ENCODE results near the gene HEATR5A. TPM values are rescaled to one million over a fixed set of nuclear protein-coding genes. Genes with fewer than 3 reads are reported as not detected.

Gene HEATR5A
- total and polyA plus RNA-seq, 9 of the 15 experiments (the other 6 are each of a cell fraction or from before 2014, with no cell fraction given): 8.0 to 50.9 (median 23.0) TPM

GRCh38 chr14:31242161-31242940, 178.0 kb downstream of the HEATR5A start (continued):
- TF ChIP-seq ZNF586 (CRISPR knock-in tag; conservative IDR thresholded peaks at IDR 0.05): peak; percentile 86
- TF ChIP-seq KLF6 (CRISPR knock-in tag; IDR thresholded peaks at IDR 0.05; ENCODE audit: borderline replicate concordance): peak; percentile 97
- TF ChIP-seq ZNF668 (CRISPR knock-in tag; IDR thresholded peaks at IDR 0.05): peak; percentile 97
- TF ChIP-seq NR4A1 (CRISPR knock-in tag; IDR thresholded peaks at IDR 0.05): peak; percentile 97
- peak; percentile 97 for TF ChIP-seq NR4A1 (tag; IDR thresholded peaks at IDR 0.05)
- TF ChIP-seq BACH1 (tag; IDR thresholded peaks at IDR 0.05): peak; percentile 97
- peak; percentile 80 for TF ChIP-seq ZBTB12 (CRISPR knock-in tag; IDR thresholded peaks at IDR 0.05)
- peak; percentile 61 for TF ChIP-seq NFIX (CRISPR knock-in tag; IDR thresholded peaks at IDR 0.05; ENCODE audit: low read depth)
- TF ChIP-seq ZSCAN32 (CRISPR knock-in tag; IDR thresholded peaks at IDR 0.05): peak; percentile 78
- peak; percentile 58 for TF ChIP-seq DEAF1 (CRISPR knock-in tag; IDR thresholded peaks at IDR 0.05)
- TF ChIP-seq REST (IDR thresholded peaks at IDR 0.05; ENCODE audit: borderline replicate concordance): peak; percentile 35; the same call in 1 of the 2 replicates
- TF ChIP-seq REST (CRISPR knock-in tag; IDR thresholded peaks at IDR 0.05; ENCODE audit: low read depth): 0 out of 2 replicates have a peak, but pooled peaks have one; percentile 38
- TF ChIP-seq ZNF707 (CRISPR knock-in tag; conservative IDR thresholded peaks at IDR 0.05): peak; percentile 84
- TF ChIP-seq ZNF165 (CRISPR knock-in tag; IDR thresholded peaks at IDR 0.05; ENCODE audit: borderline replicate concordance): peak; percentile 92
- peak; percentile 96; the same call in 1 of the 2 replicates for TF ChIP-seq HSF4 (CRISPR knock-in tag; IDR thresholded peaks at IDR 0.05; ENCODE audit: borderline replicate concordance)
- peak; percentile 90 for TF ChIP-seq ZKSCAN8 (CRISPR knock-in tag; IDR thresholded peaks at IDR 0.05)
